GM21367 (cell line): ENCODE results near the gene NNMT.

ENCODE experiments used
- ATAC-seq: cut with Tn5 transposase; IDR thresholded peaks from one replicate; pipeline ENCODE4 v1.9.1; 2021; ENCODE audit not compliant: unreplicated experiment

The NNMT gene

DNA sequence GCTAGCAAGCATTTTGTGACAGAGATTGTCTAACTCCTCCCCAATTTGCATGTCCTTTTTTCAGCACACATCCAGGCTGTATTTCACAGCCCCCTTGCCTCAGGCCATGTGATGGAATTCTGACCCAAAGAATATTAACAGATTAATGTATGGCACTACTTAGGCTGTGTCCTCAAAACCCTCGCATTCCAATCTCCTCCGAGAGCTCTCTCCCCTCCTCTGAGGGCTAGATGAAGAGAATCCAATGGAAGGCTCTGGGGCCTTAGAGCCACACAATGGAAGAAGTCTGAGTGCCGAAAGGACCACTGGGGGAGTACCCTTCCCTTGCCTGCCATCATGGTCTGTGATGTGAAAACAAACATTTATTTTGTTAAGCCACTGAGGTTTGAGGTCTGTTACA, 13.7 kb upstream of the NNMT start:
- no peak for ATAC-seq

DNA sequence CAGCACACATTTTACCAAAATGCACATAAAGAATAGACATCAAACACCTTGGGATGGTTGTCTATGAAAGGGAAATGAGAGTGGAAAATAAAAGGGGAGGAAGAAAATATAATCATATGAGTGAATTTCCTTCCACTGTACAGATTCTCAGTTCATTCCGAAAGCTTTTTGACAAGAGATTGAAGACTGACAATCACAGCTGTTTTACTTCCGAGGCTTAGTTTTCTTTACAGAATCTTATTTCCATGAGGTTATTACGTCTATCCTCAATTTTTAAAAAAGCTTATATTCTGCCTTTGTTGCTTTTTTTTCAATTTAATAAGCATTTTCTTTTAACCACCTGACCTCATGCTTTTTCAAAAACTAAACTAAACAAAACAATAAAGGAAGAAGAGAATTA, 12.8 kb upstream of the NNMT start:
- ATAC-seq: no peak

DNA sequence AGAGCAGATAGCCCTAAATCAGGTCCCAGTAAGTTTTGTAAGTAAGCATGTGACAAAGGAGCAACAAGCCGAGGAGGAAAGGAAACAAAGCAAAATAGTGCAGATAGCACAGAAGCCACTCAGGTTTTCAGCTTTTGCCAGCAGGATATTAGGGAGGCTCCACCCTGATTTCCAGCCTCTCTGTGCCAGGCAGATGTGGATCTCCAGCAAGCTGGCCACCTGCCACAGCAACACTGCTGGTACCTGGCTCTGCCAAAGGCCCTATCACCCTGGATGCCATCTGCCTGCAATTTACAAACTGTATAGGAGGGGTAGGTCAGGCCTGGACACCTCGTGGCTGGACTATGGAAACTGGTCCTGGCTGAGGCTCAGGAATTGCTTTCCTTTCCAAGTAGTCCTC, 12.2 kb upstream of the NNMT start:
- ATAC-seq: no peak

- ATAC-seq: no peak
Observed at GRCh38 chr11:114284914-114285313, 11.3 kb upstream of the NNMT start.

DNA sequence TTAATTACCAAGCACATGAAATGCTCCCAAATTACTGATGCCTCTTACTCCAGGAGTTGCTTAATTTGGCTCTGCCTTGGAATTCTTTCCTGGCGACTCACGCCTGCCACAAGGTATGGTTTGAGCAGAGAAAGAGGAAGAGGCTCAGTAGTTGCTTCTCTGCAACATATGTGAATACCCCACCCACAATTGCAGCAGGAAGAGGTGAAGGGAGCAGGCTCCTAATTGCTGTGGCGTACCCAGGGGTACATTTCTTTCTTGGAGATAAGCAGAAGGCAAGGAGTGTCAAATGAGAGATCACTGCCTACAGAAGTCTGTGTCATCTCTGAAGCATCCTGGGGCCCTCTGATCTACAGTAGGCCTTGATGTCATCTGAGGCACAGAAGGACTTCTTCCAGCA, 10.6 kb upstream of the NNMT start:
- no peak for ATAC-seq

DNA sequence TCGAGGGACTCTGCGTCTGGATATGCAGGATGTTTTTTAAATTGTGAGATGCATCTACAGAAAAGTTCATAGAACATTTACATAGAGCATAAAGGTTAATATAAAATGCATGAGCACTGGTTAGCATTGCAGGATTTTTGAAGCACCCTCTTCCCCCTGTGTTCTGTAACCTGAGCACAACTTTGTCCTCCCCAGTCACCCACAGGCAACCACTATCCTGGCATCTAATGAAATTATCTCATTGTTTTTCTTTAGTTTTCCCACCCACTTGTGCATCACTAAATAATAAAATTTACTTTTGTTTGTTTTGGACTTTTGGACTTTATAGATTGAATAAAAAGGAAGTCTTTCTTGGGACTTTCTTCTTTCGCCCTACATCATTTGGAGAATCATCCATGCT, 10.0 kb upstream of the NNMT start:
- no peak for ATAC-seq

GRCh38 chr11:114287154-114287553, 9.0 kb upstream of the NNMT start:
- no peak for ATAC-seq

GRCh38 chr11:114288136-114288535, 8.1 kb upstream of the NNMT start:
- ATAC-seq: no peak

DNA sequence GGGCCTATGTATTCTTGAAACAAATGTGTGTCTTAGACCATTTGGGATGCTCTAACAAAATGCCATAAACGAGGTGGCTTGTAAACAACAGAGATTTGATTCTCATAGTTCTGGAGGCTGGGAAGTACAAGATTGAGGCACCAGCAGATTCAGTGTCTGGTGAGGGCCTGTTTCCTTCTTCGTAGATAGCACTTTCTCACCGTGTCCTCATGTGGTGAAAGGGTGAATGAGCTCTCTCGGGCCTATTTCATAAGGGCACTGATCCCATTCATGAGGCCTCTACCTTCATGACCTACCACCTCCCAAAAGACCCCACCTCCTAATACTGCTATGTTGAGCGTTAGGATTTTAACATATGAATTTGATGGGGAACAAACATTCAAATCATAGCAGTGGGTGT, 6.4 kb upstream of the NNMT start:
- ATAC-seq: no peak

DNA sequence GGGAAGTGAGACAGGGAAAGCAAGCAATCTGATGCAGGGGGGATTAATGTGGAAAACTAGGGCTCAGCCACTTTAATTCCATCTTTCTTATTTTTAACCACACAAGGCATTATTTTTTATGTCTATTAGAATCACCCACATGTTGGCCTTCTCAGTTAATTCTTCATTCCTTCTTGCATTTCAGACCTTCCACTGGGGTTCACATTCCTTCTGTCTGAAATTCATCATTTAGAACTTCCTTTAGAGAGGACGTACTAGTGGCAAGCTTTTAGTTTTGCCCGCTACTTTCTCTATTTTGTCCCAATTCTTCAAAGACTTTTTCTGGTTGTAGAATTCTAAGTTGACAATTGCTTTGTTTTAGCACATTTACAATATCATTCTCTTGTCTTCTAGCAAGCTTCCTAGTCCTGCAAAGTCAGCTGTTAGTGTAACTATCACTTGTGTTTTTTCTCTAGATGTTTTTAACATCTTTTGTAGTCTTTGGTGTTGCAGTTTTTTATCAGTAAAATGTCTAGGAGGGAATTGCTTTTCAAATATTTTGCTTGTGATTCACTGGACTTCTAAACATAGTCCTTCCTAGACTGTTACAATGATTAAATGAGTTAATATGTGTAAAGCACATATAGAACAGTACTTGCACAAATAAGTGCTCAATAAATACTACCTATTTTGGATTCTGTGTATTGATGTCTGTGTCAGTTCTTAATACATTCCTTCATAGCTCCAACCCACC, 5.5 kb upstream of the NNMT start:
- no peak for ATAC-seq

GRCh38 chr11:114291381-114291780, 4.8 kb upstream of the NNMT start:
- no peak for ATAC-seq

GRCh38 chr11:114291842-114292680, 4.1 kb upstream of the NNMT start:
- ATAC-seq: no peak

GRCh38 chr11:114293201-114293711, 2.9 kb upstream of the NNMT start:
- no peak for ATAC-seq

DNA sequence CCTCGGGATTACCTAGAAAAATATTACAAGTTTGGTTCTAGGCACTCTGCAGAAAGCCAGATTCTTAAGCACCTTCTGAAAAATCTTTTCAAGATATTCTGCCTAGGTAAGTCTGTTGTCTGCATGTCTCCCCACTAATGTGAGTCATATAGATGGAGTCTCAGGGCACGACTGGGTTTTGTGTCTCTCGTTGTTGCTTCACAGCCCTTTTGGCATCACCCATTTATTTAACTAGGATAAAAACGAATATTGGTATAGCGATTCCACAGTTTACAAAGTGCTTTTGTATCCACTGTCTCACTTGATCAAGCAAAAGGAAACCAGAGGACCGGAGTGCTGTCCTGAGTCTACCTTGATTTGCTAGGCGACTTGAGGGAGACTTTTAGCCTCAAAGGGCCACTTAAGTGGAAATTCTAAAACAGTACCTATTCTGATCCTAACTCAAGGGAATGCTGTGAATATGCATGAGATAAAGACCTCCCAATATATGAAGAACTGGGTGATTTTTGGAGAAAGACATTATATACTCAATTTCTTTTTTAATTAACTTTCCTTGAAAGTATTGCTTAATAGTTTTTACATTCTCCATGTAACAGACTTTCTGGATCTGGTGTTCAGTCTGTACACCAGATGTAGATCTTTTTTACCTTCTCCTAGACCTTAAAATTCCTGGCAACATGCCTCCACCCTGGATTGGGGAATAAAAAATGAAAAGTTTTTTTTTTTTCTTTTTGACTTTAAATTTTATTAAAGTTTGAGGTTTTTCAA, 590 bp downstream of the NNMT start:
- no peak for ATAC-seq

GRCh38 chr11:114297806-114298709, 1.9 kb downstream of the NNMT start:
- ATAC-seq: no peak

DNA sequence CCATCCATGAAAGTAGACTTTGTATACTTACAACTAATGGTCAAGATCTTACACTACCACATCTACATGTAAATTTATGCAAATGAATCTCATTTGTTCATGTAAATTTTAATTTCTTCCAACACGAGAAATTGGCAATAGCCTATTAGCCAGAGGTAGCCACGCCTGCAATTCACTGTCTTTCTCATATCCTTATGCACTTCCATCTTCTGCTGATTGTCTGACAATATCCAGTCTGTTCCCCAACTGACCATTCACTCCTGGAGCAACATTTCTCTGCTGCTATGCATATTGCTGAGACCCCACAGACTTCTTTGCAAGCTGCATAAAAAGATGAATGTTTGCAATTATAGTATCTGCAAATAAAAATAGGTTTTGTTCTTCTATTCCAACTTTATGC, 2.5 kb downstream of the NNMT start:
- no peak for ATAC-seq

GRCh38 chr11:114301088-114301487, 4.9 kb downstream of the NNMT start:
- no peak for ATAC-seq

DNA sequence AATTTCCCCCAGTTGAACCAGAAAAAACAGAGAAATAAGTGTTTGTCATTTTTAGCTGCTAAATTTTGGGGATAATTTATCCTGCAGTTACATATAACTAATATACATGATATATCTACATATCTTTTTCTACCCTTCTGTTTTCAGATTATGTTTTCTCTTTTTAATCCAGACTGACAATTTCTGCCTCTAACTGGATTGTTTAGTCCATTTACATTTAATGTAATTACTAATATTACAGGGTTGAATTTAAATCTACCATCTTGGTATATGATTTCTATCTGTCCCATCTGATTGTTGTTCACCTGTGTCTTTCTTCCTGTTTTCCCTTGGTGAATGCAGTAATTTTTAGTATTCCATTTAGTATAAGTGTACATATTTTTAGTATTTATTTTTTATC, 5.7 kb downstream of the NNMT start:
- ATAC-seq: no peak

- ATAC-seq: no peak
Observed at GRCh38 chr11:114302663-114303062, 6.5 kb downstream of the NNMT start.

- no peak for ATAC-seq
Observed at GRCh38 chr11:114304065-114304464, 7.9 kb downstream of the NNMT start.

DNA sequence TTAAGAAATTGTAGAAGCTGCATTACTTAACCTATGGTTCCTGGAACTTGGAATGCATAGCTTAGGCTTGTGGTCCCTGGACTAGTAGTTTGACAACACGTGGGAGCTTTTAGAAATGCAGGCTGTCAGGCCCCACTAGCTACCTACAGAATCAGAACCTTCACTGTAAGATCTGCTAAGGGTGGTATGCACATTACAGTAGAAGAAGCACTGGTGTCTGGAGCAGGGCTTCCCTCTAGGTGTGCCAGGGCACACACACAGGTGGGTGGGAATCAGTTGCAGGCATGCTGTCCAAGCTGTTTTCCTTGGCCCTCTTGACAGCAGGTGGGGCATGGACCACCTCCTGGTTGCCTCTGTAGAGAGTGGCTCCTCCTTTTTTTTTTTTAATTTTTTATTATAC, 8.8 kb downstream of the NNMT start:
- ATAC-seq: no peak
